Thyroid gland (tissue), 4 donors: ENCODE data around the gene HIP1.

ENCODE experiments used
- CTCF ChIP-seq, 6 experiments: fragments of 200-600 bp in 3 of 6; fragments of 450-650 bp in 3 of 6; sonication (generic) in 3 of 6; IDR thresholded peaks; one replicate each; pipeline ENCODE4 v1.5.1; 2016 to 2019; ENCODE audit warnings: antibody characterized with exemption in 6 of 6, mild to moderate bottlenecking in 2 of 6, inconsistent platforms in 1 of 6, moderate library complexity in 1 of 6
- POLR2A ChIP-seq, 2 donors: fragments of 450-650 bp; IDR thresholded peaks; one replicate each; pipeline ENCODE4 v1.6.1; 2017; ENCODE audit warnings: antibody characterized with exemption in 2 of 2, mild to moderate bottlenecking in 2 of 2, moderate library complexity in 1 of 2

GRCh38 chr7:75578081-75578480 is 160.7 kb downstream of the HIP1 start:
- TF ChIP-seq CTCF (IDR thresholded peaks at IDR 0.05) (no peak), POLR2A (IDR thresholded peaks at IDR 0.05) (no peak)
